ENCODE results near the gene SNHG17.

GRCh38 chr20:38428800-38429199 lies 6.3 kb downstream of the SNHG17 start:
- TF ChIP-seq CTCF (IDR thresholded peaks at IDR 0.05) (no peak), POLR2A (IDR thresholded peaks at IDR 0.05) (no peak)
